Right renal cortex interstitium (tissue), 3 donors: ENCODE measurements around the gene APLP2. TPM values are rescaled to one million over a fixed set of nuclear protein-coding genes. Genes with fewer than 3 reads are reported as not detected.
"Not testable (repeated sequence)": the region's sequence is repeated elsewhere in the genome, so short reads cannot be mapped to it uniquely, and the experiment has no call there.

Experiments used
- DNase-seq, 3 donors: peaks; one replicate each; pipeline ENCODE4 v3.0.0-alpha.2; 2013; ENCODE audit warnings: low read depth in 3 of 3, low spot score in 2 of 3
- polyA plus RNA-seq, 3 donors: library from polyadenylated mRNA; unstranded; fragments of 120-200 nt; gene quantifications; one replicate each; pipeline ENCODE4 v1.2.1, GENCODE V29; 2013; ENCODE audit not compliant: insufficient read length in 3 of 3

The APLP2 gene
- 100 to 1,000 TPM; 506 to 554 (median 517) TPM for polyA plus RNA-seq

- DNase-seq: peak; percentile 89 to 94 (median 94)
Measured at GRCh38 chr11:130069659-130070108, at the start of gene APLP2. Gene APLP2, plus strand, starts transcription at chr11:130069894. Its CDS starts 84 bp downstream, at chr11:130069978.

- no peak for DNase-seq
Measured at GRCh38 chr11:130020323-130020722, 49.4 kb upstream of the APLP2 start.

- not testable (repeated sequence) for DNase-seq
Measured at GRCh38 chr11:130021606-130022005, 48.1 kb upstream of the APLP2 start.

GRCh38 chr11:130022799-130023198 is 46.9 kb upstream of the APLP2 start:
- DNase-seq: no peak

GRCh38 chr11:130023204-130023603 is 46.5 kb upstream of the APLP2 start:
- DNase-seq: no peak

GRCh38 chr11:130024361-130024760 is 45.3 kb upstream of the APLP2 start:
- no peak for DNase-seq

- no peak for DNase-seq
Measured at GRCh38 chr11:130025371-130025770, 44.3 kb upstream of the APLP2 start.

- no peak for DNase-seq
Measured at GRCh38 chr11:130029137-130029536, 40.6 kb upstream of the APLP2 start.

GRCh38 chr11:130031056-130031455 is 38.6 kb upstream of the APLP2 start:
- no peak for DNase-seq

- DNase-seq: no peak
Measured at GRCh38 chr11:130031945-130032344, 37.7 kb upstream of the APLP2 start.

GRCh38 chr11:130032931-130033330 is 36.8 kb upstream of the APLP2 start:
- DNase-seq: no peak

- no peak for DNase-seq
Measured at GRCh38 chr11:130034236-130034635, 35.5 kb upstream of the APLP2 start.

- DNase-seq: no peak
Measured at GRCh38 chr11:130037058-130037457, 32.6 kb upstream of the APLP2 start.

- no peak for DNase-seq
Measured at GRCh38 chr11:130037881-130038585, 31.7 kb upstream of the APLP2 start.

- DNase-seq: no peak
Measured at GRCh38 chr11:130040281-130040940, 29.3 kb upstream of the APLP2 start.

GRCh38 chr11:130042093-130042591 is 27.6 kb upstream of the APLP2 start:
- DNase-seq: no peak

- no peak for DNase-seq
Measured at GRCh38 chr11:130043575-130043974, 26.1 kb upstream of the APLP2 start.

- DNase-seq: no peak
Measured at GRCh38 chr11:130047141-130047540, 22.6 kb upstream of the APLP2 start.

GRCh38 chr11:130049328-130049771 is 20.3 kb upstream of the APLP2 start:
- DNase-seq: no peak

- DNase-seq: no peak
Measured at GRCh38 chr11:130050257-130050656, 19.4 kb upstream of the APLP2 start.

- no peak for DNase-seq
Measured at GRCh38 chr11:130051082-130051481, 18.6 kb upstream of the APLP2 start.

GRCh38 chr11:130052567-130052966 is 17.1 kb upstream of the APLP2 start:
- no peak for DNase-seq
